SU-DHL-6 (cell line): Measurements from ENCODE around the gene ZRANB3.

Experiments
- EZH2phosphoT487 ChIP-seq: fragments of 200-600 bp; sonication (generic), shearing (Covaris generic); conservative IDR thresholded peaks from 2 replicates; pipeline ENCODE4 v1.6.1; 2018; ENCODE audit warnings: mild to moderate bottlenecking, antibody characterized with exemption, low read length, moderate library complexity, mixed read lengths
- TF ChIP-seq, protein P1 (sequence below): fragments of 200-600 bp; sonication (generic); IDR thresholded peaks from one replicate; pipeline ENCODE4 v1.5.1; 2017; ENCODE audit warnings: antibody characterized with exemption, mild to moderate bottlenecking, low read length, moderate library complexity; ENCODE audit not compliant: insufficient read depth, poor library complexity, severe bottlenecking

DNA sequence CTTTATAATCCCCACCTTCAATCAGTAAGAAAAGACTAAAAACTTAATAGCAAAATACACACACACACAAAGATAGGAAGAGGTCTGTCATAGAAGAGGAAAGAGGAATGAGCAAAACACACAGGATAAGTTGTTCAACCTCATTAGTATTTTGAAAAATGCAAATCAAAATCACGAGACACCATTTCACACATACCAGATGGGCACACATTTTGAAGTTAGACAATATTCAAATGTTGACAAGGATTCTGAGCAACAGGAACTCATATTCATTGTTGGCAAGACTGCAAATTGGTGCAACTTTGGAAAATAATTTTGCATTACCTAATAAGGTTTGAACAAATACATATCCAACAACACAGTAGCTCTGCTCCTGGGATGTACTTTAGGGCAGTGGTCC, 351.3 kb downstream of the ZRANB3 start:
- TF ChIP-seq, protein P1, sequence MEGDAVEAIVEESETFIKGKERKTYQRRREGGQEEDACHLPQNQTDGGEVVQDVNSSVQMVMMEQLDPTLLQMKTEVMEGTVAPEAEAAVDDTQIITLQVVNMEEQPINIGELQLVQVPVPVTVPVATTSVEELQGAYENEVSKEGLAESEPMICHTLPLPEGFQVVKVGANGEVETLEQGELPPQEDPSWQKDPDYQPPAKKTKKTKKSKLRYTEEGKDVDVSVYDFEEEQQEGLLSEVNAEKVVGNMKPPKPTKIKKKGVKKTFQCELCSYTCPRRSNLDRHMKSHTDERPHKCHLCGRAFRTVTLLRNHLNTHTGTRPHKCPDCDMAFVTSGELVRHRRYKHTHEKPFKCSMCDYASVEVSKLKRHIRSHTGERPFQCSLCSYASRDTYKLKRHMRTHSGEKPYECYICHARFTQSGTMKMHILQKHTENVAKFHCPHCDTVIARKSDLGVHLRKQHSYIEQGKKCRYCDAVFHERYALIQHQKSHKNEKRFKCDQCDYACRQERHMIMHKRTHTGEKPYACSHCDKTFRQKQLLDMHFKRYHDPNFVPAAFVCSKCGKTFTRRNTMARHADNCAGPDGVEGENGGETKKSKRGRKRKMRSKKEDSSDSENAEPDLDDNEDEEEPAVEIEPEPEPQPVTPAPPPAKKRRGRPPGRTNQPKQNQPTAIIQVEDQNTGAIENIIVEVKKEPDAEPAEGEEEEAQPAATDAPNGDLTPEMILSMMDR = no peak
- no peak for TF ChIP-seq EZH2phosphoT487
